ENCODE measurements around the gene XYLT2. TPM values are rescaled to one million over a fixed set of nuclear protein-coding genes. Genes with fewer than 3 reads are reported as not detected.

Gene XYLT2
- total RNA-seq, 1 experiment from 2014 or later: 26.4 TPM

DNA sequence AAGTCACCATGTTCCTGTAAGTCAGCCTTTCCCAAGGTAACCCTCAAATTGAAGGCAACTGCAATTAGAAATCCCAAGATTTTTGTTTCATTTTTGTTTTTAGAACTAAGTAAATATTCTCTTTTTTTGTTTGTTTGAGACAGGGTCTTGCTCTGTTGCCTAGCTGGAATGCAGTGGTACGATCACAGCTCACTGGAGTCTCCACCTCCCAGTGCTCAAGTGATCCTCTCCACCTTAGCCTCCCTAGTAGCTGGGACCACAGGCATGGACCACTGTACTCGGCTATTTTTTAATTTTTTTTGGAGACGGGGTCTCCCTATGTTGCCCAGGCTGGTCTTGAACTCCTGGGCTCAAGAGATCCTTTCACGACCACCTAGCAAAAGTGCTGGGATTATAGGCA lies 62.0 kb downstream of the XYLT2 start:
- Histone ChIP-seq H3K23me2 (ENCODE audit: insufficient read length, low read depth, low read length, poor library complexity, severe bottlenecking) (no peaks in the 10 kb centered on the region), H3K4ac (ENCODE audit: low read depth, low read length) (no peak overlapping the region), H3K18ac (ENCODE audit: insufficient read length, low read depth, low read length) (no peak overlapping the region), H2AFZ (ENCODE audit: low read length) (no peak overlapping the region), H3K56ac (ENCODE audit: insufficient read length, low read depth, low read length) (no peak overlapping the region), H2AK5ac (ENCODE audit: insufficient read length, low read length) (no peak overlapping the region), H2BK120ac (ENCODE audit: low read depth, low read length, poor library complexity, severe bottlenecking) (no peak overlapping the region), H2BK5ac (ENCODE audit: insufficient read length, low read length) (no peak overlapping the region), H3T11ph (ENCODE audit: low read length) (no peak overlapping the region), H4K91ac (ENCODE audit: insufficient read length, low read depth, low read length) (no peak overlapping the region), H3K27ac (ENCODE audit: insufficient read length, low read depth, low read length) (no peak overlapping the region), H3K27me3 (ENCODE audit: insufficient read depth, low read length) (no peaks in the 10 kb centered on the region), H3K79me2 (ENCODE audit: insufficient read depth, low read length) (no peaks in the 10 kb centered on the region), H3K23ac (ENCODE audit: insufficient read length, low read depth, low read length) (no peak overlapping the region), H3K14ac (ENCODE audit: insufficient read depth, low read length) (no peak overlapping the region), H3K4me2 (ENCODE audit: insufficient read depth, insufficient read length, low read length) (no peak overlapping the region), H3K9ac (ENCODE audit: extremely low read depth, insufficient read length, low read length) (no peak overlapping the region), H3K79me1 (ENCODE audit: insufficient read depth, low read depth, low read length, poor library complexity, severe bottlenecking) (no peaks in the 10 kb centered on the region), H4K5ac (ENCODE audit: insufficient read length, low read depth, low read length) (no peak overlapping the region), H4K20me1 (ENCODE audit: control insufficient read depth, insufficient read depth, insufficient read length) (no peaks in the 10 kb centered on the region), H2BK20ac (ENCODE audit: low read depth, low read length, poor library complexity, severe bottlenecking) (no peak overlapping the region), H3K4me1 (ENCODE audit: insufficient read depth, low read length) (no peaks in the 10 kb centered on the region), H3K9me3 (ENCODE audit: control insufficient read depth, low read depth, low read length) (no peaks in the 10 kb centered on the region), H4K8ac (replicated peaks; ENCODE audit: insufficient read length, low read depth, low read length) (no peak overlapping the region), H2BK15ac (ENCODE audit: low read depth, low read length) (no peak overlapping the region), H2BK12ac (ENCODE audit: insufficient read length, low read depth, low read length) (no peak overlapping the region)
- no peak for DNase-seq
- H3K27ac Mint-ChIP-seq: no peak overlapping the region
- peaks cover 14% of the 10 kb centered on the region for H3K27me3 Mint-ChIP-seq (ENCODE audit: low read depth)
- no CpG with 5 or more reads among the region's 4 CpGs for WGBS (ENCODE audit: extremely low coverage, insufficient read length, low lambda C conversion rate)
- H3K4me3 Mint-ChIP-seq: no peak overlapping the region
- TF ChIP-seq CTCF (conservative IDR thresholded peaks at IDR 0.05): no peak
- no peaks in the 10 kb centered on the region for H3K36me3 Mint-ChIP-seq (ENCODE audit: insufficient read depth in 1 of 3, low read depth in 3 of 3)
- H3K4me1 Mint-ChIP-seq: peaks cover 8 to 14% of the 10 kb centered on the region in 2 experiments
- H3K9me3 Mint-ChIP-seq: no peaks in the 10 kb centered on the region

Other genes with a start within 250 kb of the XYLT2 start
- gene SAMD14, start 216.0 kb upstream of the XYLT2 start, total RNA-seq (2021): 4.8 and 5.9 TPM in 2 replicates
- gene PPP1R9B, start 195.4 kb upstream of the XYLT2 start, total RNA-seq (2021): 23.0 and 25.8 TPM in 2 replicates
- 0.24 TPM in 1 of 2 replicates, not detected in the other for gene SGCA, start 180.1 kb upstream of the XYLT2 start, total RNA-seq (2021)
- gene COL1A1, start 144.5 kb upstream of the XYLT2 start, total RNA-seq (2021): 104 and 112 TPM in 2 replicates
- gene TMEM92, start 71.7 kb upstream of the XYLT2 start, total RNA-seq (2021): 10.9 and 11.2 TPM in 2 replicates
- 85.9 and 91.8 TPM in 2 replicates for gene MRPL27, start 27.1 kb downstream of the XYLT2 start, total RNA-seq (2021)
- gene EME1, start 27.1 kb downstream of the XYLT2 start, total RNA-seq (2021): 15.1 and 16.5 TPM in 2 replicates
- 105 and 106 TPM in 2 replicates for gene LRRC59, start 51.4 kb downstream of the XYLT2 start, total RNA-seq (2021)
- 12.2 TPM in 2 replicates for gene ACSF2, start 80.1 kb downstream of the XYLT2 start, total RNA-seq (2021)
- gene CHAD, start 122.8 kb downstream of the XYLT2 start, total RNA-seq (2021): 0.46 and 0.57 TPM in 2 replicates
- gene RSAD1, start 132.7 kb downstream of the XYLT2 start, total RNA-seq (2021): 27.9 and 29.6 TPM in 2 replicates
- gene MYCBPAP, start 162.3 kb downstream of the XYLT2 start, total RNA-seq (2021): 1.7 and 1.9 TPM in 2 replicates
- 1.9 and 2.2 TPM in 2 replicates for gene EPN3, start 186.6 kb downstream of the XYLT2 start, total RNA-seq (2021)
- gene SPATA20, start 201.0 kb downstream of the XYLT2 start, total RNA-seq (2021): 23.9 and 26.6 TPM in 2 replicates
- 1.5 and 1.7 TPM in 2 replicates for gene CACNA1G, start 214.6 kb downstream of the XYLT2 start, total RNA-seq (2021)